Activated gamma-delta T cell treated with anti-CD3 and anti-CD28 coated beads, Interleukin-2, amount 50 U/mL, for 16 hours (primary cell): ENCODE measurements around the gene C10orf105.
A peak's percentile ranks its signal among the peaks of the same experiment; 100 is the strongest.

Experiments
- DNase-seq: peaks from one replicate; pipeline ENCODE4 v3.0.0-alpha.2; 2020; ENCODE audit warnings: low read depth

Gene C10orf105

DNA sequence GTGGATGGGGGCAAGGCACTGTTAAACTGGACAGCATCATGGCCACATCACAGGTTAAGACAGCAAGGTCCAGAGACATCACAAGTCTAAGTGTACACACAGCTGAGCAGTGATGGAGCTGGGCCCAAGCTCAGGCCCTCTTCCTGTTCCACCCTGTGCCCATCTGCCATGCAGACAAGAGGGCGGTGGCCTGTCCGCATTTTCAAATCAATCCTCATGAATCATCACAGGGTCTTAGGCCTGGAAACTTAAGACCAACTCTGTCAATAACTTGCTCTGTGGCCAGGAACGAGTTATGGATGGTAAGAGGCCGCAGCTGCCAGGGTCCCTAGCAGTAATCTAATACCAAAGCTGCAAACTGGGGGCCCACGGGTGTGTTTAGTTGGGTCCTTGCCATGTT, 3.2 kb downstream of the C10orf105 start:
- no peak for DNase-seq

DNA sequence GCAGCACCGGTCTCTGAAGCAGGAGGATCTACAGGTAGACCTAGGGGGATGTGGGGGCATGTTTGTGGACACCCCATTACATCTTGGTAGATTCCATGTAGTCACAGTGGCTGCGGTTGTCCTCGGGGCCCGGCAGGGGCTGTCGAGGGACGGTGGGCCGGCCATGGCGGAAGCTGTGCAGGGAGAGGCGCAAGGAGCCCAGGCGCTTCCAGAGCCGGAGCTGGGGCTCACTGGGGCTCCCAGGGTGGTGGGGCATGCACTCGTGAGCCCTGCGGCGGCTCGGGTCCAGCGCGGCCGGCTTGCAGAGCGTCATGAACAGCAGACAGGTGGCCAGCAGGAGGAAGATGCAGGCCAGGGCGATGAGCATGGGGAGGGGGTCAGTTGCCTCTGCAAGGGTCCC, 3.7 kb downstream of the C10orf105 start:
- no peak for DNase-seq

DNA sequence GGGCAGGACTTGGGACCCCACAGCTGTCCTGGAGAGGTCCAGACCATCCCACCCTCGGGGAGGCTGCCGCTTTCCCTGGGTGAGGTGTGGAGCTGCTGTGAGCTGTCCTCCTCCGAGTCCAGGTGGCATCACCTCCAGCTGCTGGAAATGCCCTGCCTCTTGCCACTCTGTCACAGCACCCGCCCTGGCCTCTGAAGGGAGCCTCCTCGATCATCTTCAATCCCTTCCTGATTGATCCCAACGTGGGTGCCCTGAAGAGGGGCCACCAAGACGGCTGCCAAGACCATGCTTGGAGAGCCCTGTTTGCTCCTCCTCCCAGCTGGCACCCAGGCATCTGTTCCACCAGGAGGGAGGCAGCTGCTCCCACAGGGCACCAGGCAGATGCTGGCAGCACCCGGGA, 4.6 kb downstream of the C10orf105 start:
- DNase-seq: no peak

DNA sequence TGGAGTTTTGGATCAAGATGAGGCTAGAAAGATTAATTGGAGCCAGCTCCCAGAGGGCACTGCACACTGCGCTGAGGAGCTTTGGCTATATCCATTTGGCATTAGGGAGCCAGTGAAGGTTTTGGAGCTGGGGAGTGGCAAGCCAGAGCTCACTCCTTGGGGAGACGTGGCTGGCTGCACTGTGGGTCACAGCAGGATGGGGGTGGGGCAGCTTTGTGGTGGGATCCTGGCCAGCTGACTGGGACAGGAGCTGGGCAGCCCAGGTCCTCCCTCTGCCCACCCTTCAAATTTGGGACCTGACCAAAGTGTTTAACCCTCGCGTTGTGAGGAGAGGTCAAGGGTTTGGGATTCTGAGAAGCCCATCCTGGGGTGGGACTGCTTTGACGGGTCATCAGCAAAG, 5.0 kb downstream of the C10orf105 start:
- DNase-seq: no peak

DNA sequence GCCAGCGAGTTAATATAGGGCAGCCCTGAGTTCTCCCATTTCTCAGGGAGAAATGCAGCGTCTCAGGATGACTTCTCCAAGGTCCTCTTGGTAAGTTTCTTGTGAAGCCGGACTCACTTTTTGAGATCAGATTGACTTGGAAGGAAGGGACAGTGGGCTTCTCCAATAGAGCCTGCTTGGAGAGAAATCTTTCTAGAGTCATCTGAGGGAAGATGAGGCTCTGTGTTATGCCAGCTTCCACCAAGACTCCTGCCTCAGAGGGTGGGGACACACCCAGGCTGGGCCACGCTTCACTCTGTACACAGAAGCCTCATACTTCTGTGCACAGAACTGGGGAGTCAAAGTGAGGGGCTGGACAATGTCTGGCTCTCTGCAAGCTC, 5.6 kb downstream of the C10orf105 start:
- DNase-seq: no peak

DNA sequence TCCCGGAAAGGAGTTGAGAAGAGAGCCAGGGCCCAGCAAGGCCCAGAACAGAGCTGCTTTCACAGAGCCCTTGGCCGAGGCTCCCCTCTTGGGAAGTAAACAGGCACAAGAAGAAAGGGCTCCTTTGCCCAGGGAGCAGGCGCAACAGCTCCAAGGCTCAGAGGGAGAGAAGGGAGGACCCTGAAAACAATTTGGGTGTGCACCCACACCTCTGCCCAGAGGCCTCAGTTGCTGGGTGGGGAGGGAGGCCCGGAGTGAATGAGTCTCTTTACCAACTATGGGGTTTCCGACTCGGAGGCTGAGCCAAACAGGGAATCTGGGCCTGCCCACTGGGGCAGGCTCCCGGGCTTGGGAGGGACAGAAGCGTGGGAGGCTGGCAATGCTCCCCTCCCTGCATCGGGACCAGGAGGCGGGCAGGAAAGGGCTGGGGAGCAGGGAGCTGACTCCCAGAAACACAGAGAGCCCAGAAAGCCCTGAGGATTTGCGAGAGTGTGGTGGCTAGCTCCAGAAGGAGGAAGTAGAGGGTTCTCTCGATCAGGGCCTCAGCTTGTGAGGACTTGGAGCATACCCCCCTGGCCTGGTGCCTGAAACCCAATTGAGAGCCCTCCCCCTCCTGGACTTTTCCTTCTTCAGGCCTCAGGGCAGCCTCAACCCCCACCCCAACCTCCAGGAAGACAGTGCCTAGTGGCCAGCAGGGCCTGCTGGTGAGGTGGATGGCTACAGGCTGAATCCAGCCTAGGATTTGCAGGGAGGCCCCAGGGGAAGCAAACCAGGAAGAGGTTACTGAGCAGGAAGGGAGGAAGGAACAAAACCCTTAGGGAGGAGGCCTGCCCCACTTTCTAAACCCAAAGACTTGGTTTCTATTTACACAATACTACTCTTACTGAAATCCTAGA, 6.2 kb downstream of the C10orf105 start:
- no peak for DNase-seq

DNA sequence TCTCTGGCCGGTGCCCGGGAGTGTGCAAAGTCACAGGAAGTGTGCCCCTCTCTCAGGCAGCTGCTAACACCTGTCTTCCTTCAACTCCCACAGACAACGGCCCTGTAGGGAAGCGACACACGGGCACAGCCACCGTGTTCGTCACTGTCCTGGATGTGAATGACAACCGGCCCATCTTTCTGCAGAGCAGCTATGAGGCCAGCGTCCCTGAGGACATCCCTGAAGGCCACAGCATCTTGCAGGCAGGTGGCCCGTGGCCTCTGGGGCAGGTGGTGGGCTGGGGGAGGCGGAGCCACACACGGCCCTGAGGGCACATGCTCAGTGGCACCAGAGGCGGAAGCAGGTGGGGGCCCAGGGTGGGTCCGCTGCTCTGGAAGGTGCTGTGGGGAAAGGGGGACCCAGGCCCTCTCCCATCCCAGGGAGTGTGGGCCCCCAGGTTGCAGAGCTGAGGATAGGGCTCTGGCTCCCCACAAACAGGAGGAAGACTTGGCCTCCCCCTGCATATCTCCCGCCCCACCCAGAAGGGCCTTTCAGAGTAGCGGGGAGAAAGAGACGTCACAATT, 6.9 kb downstream of the C10orf105 start:
- DNase-seq: no peak

DNA sequence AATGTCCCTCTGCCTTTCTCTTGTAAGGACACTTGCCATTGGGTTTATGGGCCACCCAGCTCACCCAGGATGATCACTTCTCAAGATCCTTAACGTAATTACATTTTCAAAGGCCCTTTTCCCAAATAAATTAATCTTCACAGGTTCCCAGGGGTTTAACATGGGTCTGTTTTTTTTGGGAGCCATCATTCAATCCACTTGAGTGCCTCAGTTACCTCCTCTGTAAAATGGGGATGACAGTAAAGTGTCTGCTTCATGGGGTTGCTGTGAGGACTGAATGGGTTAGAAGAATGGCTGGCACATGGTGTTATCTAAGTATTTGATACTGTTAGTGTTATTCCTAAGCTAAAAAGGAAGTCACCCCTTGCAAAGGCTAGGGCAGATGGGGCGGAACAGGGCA, 7.4 kb downstream of the C10orf105 start:
- no peak for DNase-seq

DNA sequence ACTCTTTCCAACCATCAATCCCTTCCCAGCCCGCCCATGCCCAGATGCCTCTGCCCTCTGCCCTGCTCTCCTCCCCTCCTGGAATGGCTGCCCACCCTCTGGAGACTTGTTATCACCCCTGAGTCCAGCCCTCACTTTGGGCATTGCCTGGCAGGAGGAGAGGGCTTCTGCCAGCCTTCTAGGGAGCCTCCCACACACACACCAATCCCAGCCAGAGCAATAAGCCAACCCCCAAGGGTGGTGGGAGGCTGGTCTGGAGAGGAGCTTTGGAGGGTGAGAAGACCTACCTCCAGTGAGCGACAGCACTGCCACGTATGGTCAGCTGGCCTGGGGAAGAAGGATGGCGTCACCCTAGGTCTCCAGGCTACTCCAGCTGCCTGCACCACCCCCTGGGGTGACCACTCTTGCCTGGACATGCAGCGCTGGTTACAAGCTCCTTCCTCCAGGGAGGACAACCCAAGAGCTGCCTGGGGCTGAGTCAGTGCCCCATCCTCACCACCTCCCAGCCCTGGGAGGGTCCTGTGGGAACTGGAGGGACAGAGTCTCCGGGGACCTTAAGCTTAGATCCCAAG, 8.4 kb downstream of the C10orf105 start:
- DNase-seq: no peak

DNA sequence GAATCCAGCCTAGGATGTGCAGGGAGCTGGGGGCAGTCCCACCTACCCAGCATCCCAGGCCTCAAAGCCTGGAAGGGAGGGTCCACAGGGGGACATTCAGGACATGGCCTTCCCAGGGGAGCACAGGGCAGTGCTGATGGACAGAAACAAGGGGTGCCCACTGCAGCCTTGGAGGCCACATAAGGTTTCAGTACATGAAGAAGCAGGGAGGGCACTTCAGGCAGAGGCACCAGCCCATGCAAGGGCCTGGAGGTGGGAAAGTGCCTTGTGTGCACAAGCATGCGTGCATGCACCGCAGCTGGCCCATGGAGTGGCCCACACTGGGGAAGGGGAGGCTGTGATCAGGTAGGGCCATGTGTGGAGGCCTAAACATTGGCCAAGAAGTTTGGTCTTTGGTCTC, 9.1 kb downstream of the C10orf105 start:
- no peak for DNase-seq

DNA sequence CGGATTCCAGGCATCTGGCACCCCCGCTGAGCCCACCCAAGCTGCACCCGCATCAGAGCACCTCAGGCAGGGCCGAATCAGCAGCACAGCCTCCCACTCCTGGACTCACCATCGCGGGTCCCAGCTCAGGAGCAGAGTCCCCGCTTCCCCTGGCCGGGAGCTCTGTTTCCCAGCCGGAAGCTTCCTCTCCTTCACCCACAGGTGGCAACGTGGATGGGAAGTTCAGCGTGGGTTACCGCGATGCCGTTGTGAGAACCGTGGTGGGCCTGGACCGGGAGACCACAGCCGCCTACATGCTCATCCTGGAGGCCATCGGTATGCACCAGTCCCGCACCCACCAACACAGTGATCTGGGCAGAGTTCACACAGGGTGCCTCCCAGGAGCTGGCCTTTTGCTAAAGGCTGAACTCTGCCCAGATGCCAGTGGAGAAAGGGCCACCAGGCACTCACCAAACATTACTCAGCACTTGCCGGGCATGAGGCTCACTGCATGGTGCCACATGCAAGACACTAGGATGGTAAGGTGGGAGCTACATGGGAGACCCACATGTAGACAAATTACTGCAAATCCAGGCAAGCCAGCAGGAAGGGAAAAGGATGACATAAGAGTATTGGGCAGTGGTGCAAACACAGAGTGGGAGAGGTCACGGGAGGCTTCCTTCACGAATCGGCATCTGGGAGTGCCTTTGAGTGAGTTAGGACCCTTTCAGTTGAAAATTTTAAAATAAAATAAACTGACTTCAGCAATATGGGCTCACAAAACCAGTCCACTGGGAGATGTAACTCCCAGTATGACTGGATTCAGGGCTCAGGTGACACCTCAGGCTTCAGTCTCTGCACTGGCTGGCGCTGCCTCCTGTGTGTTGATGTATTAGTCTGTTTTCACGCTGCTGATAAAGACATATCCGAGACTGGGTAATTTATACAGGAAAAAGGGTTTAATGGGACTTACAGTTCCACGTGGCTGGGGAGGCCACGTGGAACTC, 10.4 kb downstream of the C10orf105 start:
- DNase-seq: no peak

DNA sequence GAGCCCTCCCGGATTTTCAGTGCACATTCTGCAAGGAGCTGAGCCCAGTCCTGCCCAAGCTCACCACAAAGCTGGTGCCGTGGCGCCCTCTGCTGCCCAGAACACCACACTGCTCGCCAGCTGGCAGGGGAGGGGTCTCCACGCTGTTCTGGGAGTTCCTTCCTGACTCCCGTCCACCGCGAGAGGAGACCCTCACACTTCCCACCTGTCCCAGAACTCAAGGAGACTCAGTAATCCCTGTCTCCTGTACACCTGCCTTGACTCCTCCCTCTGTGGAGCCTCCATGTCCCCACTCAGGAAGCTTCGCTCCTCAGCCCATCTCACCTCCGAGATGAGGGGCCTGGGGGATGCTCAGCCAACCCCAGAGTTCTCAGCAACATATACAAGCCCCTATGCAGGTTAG, 11.3 kb downstream of the C10orf105 start:
- DNase-seq: peak; percentile 43

DNA sequence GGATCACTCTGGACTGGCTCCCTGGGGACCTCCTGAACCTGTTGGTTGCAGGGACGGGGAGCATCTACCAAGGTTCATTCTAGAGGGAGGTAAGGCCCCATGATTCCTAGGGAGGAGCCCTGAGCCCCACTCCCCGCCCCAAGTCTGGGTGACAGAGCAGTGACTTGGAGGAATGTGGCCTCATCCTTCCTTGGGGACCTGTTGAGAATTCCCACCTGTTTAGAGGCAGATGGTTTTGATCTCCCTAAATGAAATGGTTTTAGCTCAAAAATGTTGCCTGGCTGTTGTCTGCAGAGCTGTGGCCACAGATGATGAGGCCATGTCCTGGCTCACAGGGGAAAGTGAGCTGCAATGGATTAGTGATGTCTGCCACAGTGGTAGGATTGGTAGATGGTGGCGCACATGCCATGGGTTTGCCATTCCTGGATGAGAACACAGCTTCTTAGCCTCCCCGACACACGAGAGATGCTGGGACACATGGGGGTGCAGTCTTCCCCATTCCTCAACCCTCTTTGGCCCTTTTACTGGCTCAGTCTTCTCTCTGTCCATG, 12.3 kb downstream of the C10orf105 start:
- no peak for DNase-seq

DNA sequence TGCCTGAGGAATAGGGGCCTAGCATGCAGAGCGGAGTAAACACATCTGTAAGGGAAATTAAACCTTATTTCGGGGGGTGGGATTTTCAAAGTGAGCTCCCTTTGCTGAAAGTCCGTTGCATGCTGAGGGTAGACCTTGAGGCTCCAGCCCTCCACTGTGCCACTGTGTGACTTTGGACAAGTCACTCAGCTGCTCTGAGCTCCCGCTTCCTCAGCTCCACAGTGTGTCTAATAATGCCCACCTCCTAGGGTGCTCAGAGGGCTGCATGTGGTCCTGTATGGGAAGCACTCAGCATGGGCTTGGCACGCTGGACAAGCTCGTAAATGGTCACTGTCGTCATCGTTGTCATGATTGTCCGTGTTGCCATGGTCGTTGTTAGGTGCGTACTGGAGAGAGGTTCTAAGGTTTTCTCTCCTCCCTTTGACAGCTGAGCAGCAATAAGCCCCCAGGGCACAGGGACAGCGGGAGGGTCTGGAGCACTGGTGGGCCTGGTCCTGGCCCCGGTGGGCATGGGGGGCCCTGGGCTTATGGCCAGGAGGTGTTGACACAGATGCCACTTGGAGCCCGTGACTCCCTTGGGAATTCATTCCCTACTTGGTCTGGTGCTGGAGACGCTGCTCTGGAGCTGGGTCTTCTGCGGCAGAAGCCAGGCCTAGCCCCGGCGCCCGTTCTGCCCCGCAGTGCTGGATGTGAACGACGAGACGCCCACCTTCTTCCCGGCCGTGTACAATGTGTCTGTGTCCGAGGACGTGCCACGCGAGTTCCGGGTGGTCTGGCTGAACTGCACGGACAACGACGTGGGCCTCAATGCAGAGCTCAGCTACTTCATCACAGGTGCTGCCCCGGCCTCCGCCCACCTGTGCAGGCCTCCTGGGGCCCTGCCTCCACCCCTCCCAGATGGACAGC, 13.1 kb downstream of the C10orf105 start:
- no peak for DNase-seq

DNA sequence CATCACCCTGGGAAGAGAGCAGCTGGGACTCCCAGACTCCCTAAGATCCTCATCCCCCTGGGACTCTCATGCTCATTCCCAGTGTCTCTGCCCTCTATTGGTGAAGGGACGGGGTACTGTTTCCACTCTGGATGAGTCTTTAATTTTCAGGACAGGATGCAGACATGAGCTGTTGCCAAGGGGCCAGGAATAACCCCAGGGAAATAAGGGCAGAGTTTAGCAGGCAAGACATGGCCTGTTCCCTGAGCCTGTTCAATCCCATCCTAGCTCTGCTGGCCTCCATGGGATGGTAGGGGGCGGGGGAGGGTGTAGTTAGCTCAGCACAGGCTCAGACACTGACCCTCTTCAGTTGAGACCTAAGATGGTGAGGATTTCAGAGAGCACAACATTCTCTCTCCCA, 14.0 kb downstream of the C10orf105 start:
- DNase-seq: no peak

DNA sequence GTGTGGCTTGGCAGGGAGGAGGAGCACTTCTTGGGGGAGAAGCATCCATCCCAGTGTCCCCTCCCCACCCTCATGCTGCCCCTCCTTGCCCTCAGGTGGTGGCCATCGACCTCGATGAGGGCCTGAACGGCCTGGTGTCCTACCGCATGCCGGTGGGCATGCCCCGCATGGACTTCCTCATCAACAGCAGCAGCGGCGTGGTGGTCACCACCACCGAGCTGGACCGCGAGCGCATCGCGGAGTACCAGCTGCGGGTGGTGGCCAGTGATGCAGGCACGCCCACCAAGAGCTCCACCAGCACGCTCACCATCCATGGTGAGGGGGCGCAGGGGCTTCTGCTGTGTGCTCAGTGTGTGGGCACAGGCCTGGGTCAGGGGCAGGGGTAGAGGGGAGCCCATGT, 14.8 kb downstream of the C10orf105 start:
- no peak for DNase-seq

DNA sequence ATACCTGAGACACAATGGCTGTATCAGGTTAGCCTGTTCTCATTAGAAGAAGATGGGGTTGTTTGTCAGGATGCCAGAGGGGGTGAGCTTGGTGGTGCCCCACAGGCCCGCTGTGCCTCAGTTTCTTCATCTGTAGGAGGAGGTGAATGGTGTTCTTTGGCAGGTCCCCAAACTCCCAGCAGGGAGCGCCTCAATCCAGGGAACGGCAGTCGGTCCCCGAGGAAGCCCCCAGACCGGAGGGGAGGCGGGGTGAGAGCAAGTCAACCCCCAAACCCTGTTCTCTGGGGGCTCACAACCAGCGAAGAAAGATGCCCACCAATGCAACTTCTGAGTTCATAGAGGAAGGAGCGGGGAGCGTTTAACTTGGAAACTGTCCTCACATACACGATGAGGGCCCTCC, 16.0 kb downstream of the C10orf105 start:
- no peak for DNase-seq

DNA sequence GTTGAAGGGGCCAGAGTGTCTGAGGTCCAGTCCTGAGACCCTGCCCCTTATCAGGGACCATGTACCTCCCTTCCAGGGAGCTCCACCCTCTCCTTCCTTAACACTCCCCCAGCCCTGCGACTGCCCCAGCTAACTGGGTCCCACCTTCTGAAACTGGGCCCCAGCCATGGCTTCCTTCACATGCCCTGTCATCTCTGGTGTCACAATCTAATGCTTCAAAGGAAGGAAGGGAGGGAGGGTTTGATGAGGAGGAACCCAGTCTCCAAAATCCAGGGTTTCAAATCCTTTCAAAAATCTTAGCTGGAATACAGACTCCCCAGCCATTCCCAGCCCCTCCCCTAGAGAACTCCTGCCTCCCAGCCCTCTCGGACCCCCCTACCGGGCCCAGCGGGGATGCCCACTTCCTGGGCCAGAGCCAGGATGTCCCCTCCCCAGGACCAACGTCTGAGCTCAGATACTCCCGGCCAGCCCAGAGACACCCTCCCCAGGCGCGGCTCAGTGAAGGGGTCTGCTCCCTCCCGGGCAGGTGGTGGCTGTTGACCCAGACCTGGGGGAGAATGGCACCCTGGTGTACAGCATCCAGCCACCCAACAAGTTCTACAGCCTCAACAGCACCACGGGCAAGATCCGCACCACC, 18.0 kb downstream of the C10orf105 start:
- DNase-seq: no peak

DNA sequence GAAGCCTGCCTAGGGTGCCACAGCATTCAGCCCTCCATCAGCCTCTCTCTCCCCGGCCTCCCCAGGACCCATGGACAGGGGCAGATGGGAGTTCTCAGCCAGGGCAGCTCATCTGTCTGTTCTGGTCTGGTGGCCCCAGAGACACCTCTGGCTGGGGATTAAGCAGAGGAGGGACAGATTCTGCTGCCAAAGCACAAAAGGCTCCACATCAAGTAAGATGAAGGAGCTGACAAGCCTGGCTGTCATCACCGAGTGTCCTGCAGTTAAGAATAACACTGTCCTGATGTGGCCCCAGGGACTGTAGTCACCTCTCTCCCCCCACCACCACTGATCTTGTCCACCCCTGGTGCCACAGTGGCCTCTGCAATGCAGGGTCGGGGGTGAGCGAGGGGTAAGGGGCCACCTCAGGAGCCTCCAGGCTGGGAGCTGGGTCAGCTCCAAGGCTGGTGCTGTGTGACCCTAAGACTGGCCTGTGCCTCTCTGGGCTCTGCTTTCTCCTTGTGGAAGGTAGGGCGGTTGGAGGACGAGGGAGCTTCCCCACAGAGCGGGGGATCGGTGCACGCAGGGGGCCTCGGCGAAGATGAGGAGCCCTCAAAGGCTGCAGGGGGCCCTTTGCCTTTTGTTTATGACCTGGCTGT, 18.7 kb downstream of the C10orf105 start:
- no peak for DNase-seq

DNA sequence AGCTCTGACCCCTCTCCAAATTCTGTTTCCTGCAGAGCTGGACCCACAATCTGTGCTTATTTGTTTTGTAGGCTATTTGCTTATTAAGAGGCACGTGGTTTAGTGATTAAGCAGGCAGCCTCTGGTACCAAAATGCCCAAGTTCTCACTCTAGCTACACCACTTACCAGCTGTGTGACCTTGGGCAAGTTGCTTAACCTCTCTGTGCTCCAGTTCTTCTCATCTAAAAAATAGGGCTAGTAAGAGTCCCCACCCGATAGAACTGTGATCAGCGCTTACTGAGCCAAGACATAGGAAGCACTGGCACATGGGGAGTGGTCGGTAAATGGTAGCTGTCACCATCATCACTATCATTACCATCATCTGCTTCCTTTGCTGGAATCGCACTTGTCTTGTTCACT, 20.8 kb downstream of the C10orf105 start:
- DNase-seq: no peak
